Naive thymus-derived CD4-positive, alpha-beta T cell (primary cell): ENCODE data around the gene ITPR1. TPM values are rescaled to one million over a fixed set of nuclear protein-coding genes. Genes with fewer than 3 reads are reported as not detected.

ENCODE experiments used
- ATAC-seq: fragments of 150-1000 bp; cut with Tn5 transposase; 2 replicates; pipeline ENCODE4 v1.10.0; 2021; ENCODE audit warnings: mild to moderate bottlenecking, moderate library complexity
- CTCF ChIA-PET: fragments of 350-600 bp; sonication (Branson Sonifier 250); formaldehyde crosslinking; loops from one replicate; lab custom pipeline; 2021; ENCODE audit warnings: antibody characterized with exemption; lab: Charles Lee
- POLR2A ChIA-PET: fragments of 350-600 bp; sonication (Branson Sonifier 250); formaldehyde crosslinking; loops from one replicate; lab custom pipeline; 2021; ENCODE audit warnings: antibody characterized with exemption, inconsistent platforms; lab: Charles Lee
- DNase-seq, 9 donors: peaks; one replicate each; pipeline versions ENCODE4 v3.0.0 to v3.0.0-alpha.2; 2020 to 2022; ENCODE audit warnings: mixed read lengths in 1 of 9
- H3K27ac ChIP-seq: one replicate; pipeline ENCODE4 v1.7.0; 2013; ENCODE audit warnings: mild to moderate bottlenecking, low read depth, low read length, moderate library complexity
- H3K27me3 ChIP-seq, 2 donors: one replicate each; pipeline ENCODE4 v1.7.0; 2013; ENCODE audit warnings: low read length in 2 of 2, mild to moderate bottlenecking in 2 of 2, moderate library complexity in 2 of 2; ENCODE audit not compliant: control insufficient read depth in 2 of 2, insufficient read depth in 2 of 2
- H3K36me3 ChIP-seq, 3 experiments: 1 replicate in 2 of 3; 2 replicates in 1 of 3; pipeline ENCODE4 v1.7.0; 2013; ENCODE audit warnings: low read length in 3 of 3, mild to moderate bottlenecking in 3 of 3, moderate library complexity in 1 of 3; ENCODE audit not compliant: insufficient read depth in 3 of 3, control insufficient read depth in 2 of 3
- H3K4me1 ChIP-seq, 2 donors: one replicate each; pipeline ENCODE4 v1.7.0; 2013; ENCODE audit warnings: low read length in 2 of 2, mild to moderate bottlenecking in 2 of 2, moderate library complexity in 1 of 2; ENCODE audit not compliant: control insufficient read depth in 2 of 2, insufficient read depth in 2 of 2
- H3K4me3 ChIP-seq: 2 replicates; pipeline ENCODE4 v1.7.0; 2013; ENCODE audit warnings: mild to moderate bottlenecking, low read length
- H3K9me3 ChIP-seq, 3 experiments: 1 replicate in 2 of 3; 2 replicates in 1 of 3; pipeline ENCODE4 v1.7.0; 2013; ENCODE audit warnings: low read length in 3 of 3; ENCODE audit not compliant: control insufficient read depth in 2 of 3
- H3K27ac Mint-ChIP-seq, 9 donors: one replicate each; pipeline ENCODE4 v1.8.0; 2020 to 2022; ENCODE audit warnings: mixed read lengths in 9 of 9, mild to moderate bottlenecking in 8 of 9, moderate library complexity in 5 of 9, inconsistent platforms in 2 of 9
- H3K27me3 Mint-ChIP-seq, 5 donors: one replicate each; pipeline ENCODE4 v1.8.0; 2021 to 2022; ENCODE audit warnings: mixed read lengths in 5 of 5, mild to moderate bottlenecking in 1 of 5
- H3K36me3 Mint-ChIP-seq, 5 donors: one replicate each; pipeline ENCODE4 v1.8.0; 2020 to 2022; ENCODE audit warnings: mixed read lengths in 5 of 5, mild to moderate bottlenecking in 3 of 5, inconsistent platforms in 1 of 5
- H3K4me1 Mint-ChIP-seq, 7 donors: one replicate each; pipeline ENCODE4 v1.8.0; 2020 to 2022; ENCODE audit warnings: mixed read lengths in 7 of 7, mild to moderate bottlenecking in 3 of 7, inconsistent platforms in 1 of 7
- H3K4me3 Mint-ChIP-seq, 10 donors: one replicate each; pipeline ENCODE4 v1.8.0; 2020 to 2022; ENCODE audit warnings: mild to moderate bottlenecking in 10 of 10, mixed read lengths in 10 of 10, moderate library complexity in 6 of 10, inconsistent platforms in 2 of 10
- H3K9me3 Mint-ChIP-seq, 11 donors: one replicate each; pipeline ENCODE4 v1.8.0; 2020 to 2022; ENCODE audit warnings: mixed read lengths in 11 of 11, mild to moderate bottlenecking in 4 of 11, inconsistent platforms in 1 of 11, moderate library complexity in 1 of 11
- intact Hi-C, 2 donors: fragments of 100-400 bp; cut with micrococcal nuclease; formaldehyde crosslinking; loops; one replicate each; pipeline ENCODE4 v1.15.1; 2023
- polyA plus RNA-seq, 2 donors: library from polyadenylated mRNA; unstranded; fragments of 300-500 nt; fragmentation: Illumina TruSeq; gene quantifications; one replicate each; pipeline ENCODE4 v1.2.3, GENCODE V29; 2021
- total RNA-seq, 6 experiments: library from RNA in 5 of 6; stranded (reverse) in 5 of 6; gene quantifications; 1 replicate in 5 of 6; 2 replicates in 1 of 6; pipeline ENCODE4 v1.2.3 and lab custom pipeline; 2021 to 2026

ITPR1 gene
- total and polyA plus RNA-seq, 7 experiments from 2014 or later, result 15.1 to 118 (median 83.8) TPM

DNA sequence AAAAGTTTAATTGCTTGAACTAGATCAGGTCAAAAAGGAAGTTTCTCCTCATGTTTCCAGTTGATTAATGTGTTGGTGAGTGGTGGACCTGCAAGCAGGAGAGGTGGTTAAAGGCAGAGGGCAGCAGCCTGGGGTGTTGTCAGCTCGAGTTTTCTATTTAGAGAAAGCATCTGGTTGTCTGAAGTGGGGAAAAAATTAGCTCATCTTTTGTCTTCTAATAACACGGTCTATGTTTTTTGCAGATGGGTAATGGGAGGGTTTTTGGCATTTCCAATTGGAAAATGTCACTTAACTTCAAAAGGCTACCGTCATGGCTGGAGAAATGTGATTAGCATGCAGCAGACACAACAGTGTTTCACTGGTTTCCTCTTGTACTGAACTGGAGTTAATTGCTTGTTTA, 122.6 kb downstream of the ITPR1 start:
- Histone ChIP-seq H3K36me3 (peaks cover 0 to 5% (median 0%) of the 10 kb centered on the region in 3 experiments), H3K4me1 (no peaks in the 10 kb centered on the region), H3K4me3 (no peak overlapping the region), H3K9me3 (no peaks in the 10 kb centered on the region), H3K27ac (no peak overlapping the region), H3K27me3 (no peaks in the 10 kb centered on the region)
- Mint-ChIP-seq H3K4me3 (peak overlapping the region in 1 of 10 donors; percentile 5), H3K4me1 (peaks cover 0 to 26% (median 17%) of the 10 kb centered on the region in 7 donors), H3K27ac (no peak overlapping the region), H3K27me3 (no peaks in the 10 kb centered on the region), H3K36me3 (peaks cover 0 to 28% (median 10%) of the 10 kb centered on the region in 5 donors), H3K9me3 (peaks cover 0 to 5% (median under 1%) of the 10 kb centered on the region in 11 donors)
- intact Hi-C loops, result no loop called here
- POLR2A ChIA-PET, result interaction anchor here (0.6 kb wide), 1 partner anchor 1034 kb away, joined by 3 read pairs; no protein-coding TSS in a partner anchor
- CTCF ChIA-PET, result interaction anchor here (0.6 kb wide), 1 partner anchor 266 kb away, joined by 3 read pairs; no protein-coding TSS in a partner anchor
- ATAC-seq (no peak), DNase-seq (no peak)

- H3K36me3 Mint-ChIP-seq, result peaks cover 4 to 21% (median 16%) of the 10 kb centered on the region in 5 donors
- H3K9me3 Mint-ChIP-seq, result peaks cover 0 to 11% (median 4%) of the 10 kb centered on the region in 11 donors
- no peak for ATAC-seq
- POLR2A ChIA-PET, result interaction anchor here (0.7 kb wide), 1 partner anchor 272 kb away, joined by 3 read pairs; no protein-coding TSS in a partner anchor
- no peak for DNase-seq
- intact Hi-C loops, result no loop called here
- no peak overlapping the region for H3K4me3 Mint-ChIP-seq
- H3K27ac Mint-ChIP-seq, result peak overlapping the region in 1 of 9 donors; percentile 77
- Histone ChIP-seq H3K36me3 (peaks cover 0 to 21% (median 0%) of the 10 kb centered on the region in 3 experiments), H3K27me3 (no peaks in the 10 kb centered on the region), H3K9me3 (no peaks in the 10 kb centered on the region), H3K27ac (no peak overlapping the region), H3K4me3 (no peak overlapping the region), H3K4me1 (no peaks in the 10 kb centered on the region)
- no peaks in the 10 kb centered on the region for H3K27me3 Mint-ChIP-seq
- CTCF ChIA-PET, result no interaction called here
- peaks cover 0 to 13% (median 12%) of the 10 kb centered on the region in 7 donors for H3K4me1 Mint-ChIP-seq
Observed at GRCh38 chr3:4623421-4623999, 130.4 kb downstream of the ITPR1 start.

DNA sequence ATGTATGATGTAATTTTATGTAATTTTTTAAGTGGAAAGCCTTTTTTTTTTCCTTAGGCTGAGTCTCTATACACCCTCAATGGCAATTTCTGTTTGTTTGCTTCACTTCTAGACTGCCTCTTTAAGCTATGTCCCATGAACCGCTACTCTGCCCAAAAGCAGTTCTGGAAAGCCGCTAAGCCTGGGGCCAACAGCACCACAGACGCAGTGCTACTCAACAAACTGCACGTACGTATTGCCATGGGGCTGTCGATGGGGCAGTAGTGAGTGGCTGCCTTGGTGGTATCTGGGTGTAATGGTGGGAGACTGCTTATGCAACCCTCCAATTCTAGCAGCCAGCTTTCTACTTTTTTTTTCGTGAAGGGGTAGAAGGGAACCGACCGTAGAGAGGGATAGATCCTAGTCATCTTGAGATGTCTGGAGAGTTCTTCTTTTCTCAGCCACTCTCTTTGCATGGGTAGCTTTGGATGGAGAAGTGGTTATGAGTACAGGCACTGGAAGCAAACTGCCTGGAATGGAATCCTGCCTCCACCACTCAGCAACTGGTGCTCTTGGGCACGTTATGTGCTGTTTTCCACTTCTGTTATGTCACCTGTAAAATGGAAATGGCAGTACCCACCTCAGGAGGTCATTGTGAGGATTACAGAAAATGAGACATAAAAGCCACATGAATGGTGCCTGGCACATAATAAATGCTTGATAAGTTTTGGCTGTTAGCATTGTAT, 134.7 kb downstream of the ITPR1 start:
- Histone ChIP-seq H3K27me3 (no peaks in the 10 kb centered on the region), H3K4me3 (no peak overlapping the region), H3K9me3 (no peaks in the 10 kb centered on the region), H3K27ac (no peak overlapping the region), H3K4me1 (no peaks in the 10 kb centered on the region), H3K36me3 (peaks cover 0 to 12% (median 0%) of the 10 kb centered on the region in 3 experiments)
- ATAC-seq (no peak), DNase-seq (no peak)
- no peak overlapping the region for H3K4me3 Mint-ChIP-seq
- ChIA-PET POLR2A (no interaction called here), CTCF (interaction anchor here (0.7 to 7.9 kb wide), 2 partner anchors 15 to 276 kb away, joined by 4 to 79 read pairs; no protein-coding TSS in a partner anchor)
- H3K9me3 Mint-ChIP-seq, result no peaks in the 10 kb centered on the region
- H3K36me3 Mint-ChIP-seq, result peaks cover 0 to 5% (median 4%) of the 10 kb centered on the region in 5 donors
- no peaks in the 10 kb centered on the region for H3K27me3 Mint-ChIP-seq
- peaks cover 0 to 6% (median 3%) of the 10 kb centered on the region in 7 donors for H3K4me1 Mint-ChIP-seq
- H3K27ac Mint-ChIP-seq, result peak overlapping the region in 3 of 9 donors; percentile 16 to 60 (median 38)
- intact Hi-C loops, result no loop called here

GRCh38 chr3:4629095-4630007, 136.2 kb downstream of the ITPR1 start:
- ChIA-PET POLR2A (interaction anchor here (0.7 to 0.9 kb wide), 2 partner anchors 135 to 278 kb away, joined by 3 read pairs; no protein-coding TSS in a partner anchor), CTCF (interaction anchor here (0.8 to 7.9 kb wide), 3 partner anchors 13 to 288 kb away, joined by 3 to 79 read pairs (median 3); no protein-coding TSS in a partner anchor)
- peaks cover 0 to 12% (median 0%) of the 10 kb centered on the region in 3 experiments for H3K36me3 ChIP-seq
- Mint-ChIP-seq H3K36me3 (peaks cover 0 to 5% (median 0%) of the 10 kb centered on the region in 5 donors), H3K27me3 (no peaks in the 10 kb centered on the region), H3K4me1 (peaks cover 7 to 13% (median 7%) of the 10 kb centered on the region in 7 donors), H3K27ac (peak overlapping the region in 4 of 9 donors; percentile 28 to 86 (median 40)), H3K4me3 (no peak overlapping the region), H3K9me3 (no peaks in the 10 kb centered on the region)
- no peaks in the 10 kb centered on the region for H3K27me3 ChIP-seq
- no peak overlapping the region for H3K27ac ChIP-seq
- no peak for DNase-seq
- intact Hi-C loops, result loop anchor here (5.0 kb wide), 4 partner anchors 112 to 1427 kb away; partner anchors contain the start of gene SETMAR (in 1 of the 2)
- H3K4me1 ChIP-seq, result no peaks in the 10 kb centered on the region
- no peaks in the 10 kb centered on the region for H3K9me3 ChIP-seq
- no peak for ATAC-seq
- H3K4me3 ChIP-seq, result no peak overlapping the region

DNA sequence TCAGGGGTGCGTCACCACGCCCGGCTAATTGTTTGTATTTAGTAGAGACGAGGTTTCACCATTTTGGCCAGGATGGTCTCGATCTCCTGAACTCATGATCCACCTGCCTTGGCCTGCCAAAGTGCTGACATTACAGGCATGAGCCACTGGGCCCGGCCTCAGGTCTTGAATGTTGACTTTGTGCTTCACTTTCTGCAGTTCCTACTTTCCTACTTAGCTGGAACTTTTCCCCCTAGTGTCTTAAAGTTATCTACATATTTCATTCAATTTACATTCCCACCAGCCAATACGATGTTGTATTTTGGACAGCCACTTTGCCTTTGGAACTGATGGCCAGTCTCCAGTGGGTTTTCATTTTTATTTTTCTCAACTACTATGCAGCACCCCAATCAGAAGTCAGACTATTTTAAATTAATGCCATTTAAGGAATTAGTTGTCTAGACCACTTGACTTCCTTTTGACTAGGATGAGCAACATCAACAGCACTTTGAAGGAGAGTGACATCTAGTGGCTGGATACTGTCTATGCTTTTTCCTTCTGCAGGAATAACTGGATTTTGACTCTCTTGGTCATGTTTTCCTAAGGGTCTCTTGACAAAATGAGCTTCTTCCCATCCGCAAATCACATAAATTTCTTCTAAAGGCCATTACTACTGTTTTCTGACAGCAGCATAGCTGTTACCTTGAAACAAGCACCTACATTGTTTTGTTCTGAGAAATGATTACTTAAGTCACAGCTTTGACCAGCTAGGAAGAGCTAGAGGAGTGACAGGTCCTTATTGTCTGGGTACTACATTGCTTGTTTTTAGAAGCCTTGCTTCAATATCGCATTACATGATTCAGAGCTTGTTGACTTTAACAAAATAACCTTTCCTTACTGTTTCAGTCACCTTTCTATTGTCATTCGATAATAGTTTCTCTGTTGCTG, 140.2 kb downstream of the ITPR1 start:
- peak in 6 of 9 donors; percentile 24 to 57 (median 44) for DNase-seq
- peak overlapping the region in 5 of 9 donors; percentile 1 to 53 (median 43) for H3K27ac Mint-ChIP-seq

More for the DNA sequence above, 140.2 kb downstream of the ITPR1 start:
- no peaks in the 10 kb centered on the region for H3K27me3 ChIP-seq
- no peaks in the 10 kb centered on the region for H3K4me1 ChIP-seq
- H3K4me1 Mint-ChIP-seq, result peaks cover 6 to 9% (median 7%) of the 10 kb centered on the region in 7 donors
- peaks cover 0 to 5% (median 0%) of the 10 kb centered on the region in 5 donors for H3K36me3 Mint-ChIP-seq
- peaks cover 0 to 10% (median 0%) of the 10 kb centered on the region in 3 experiments for H3K36me3 ChIP-seq
- no peaks in the 10 kb centered on the region for H3K27me3 Mint-ChIP-seq
- ChIA-PET CTCF (interaction anchor here (0.5 to 7.9 kb wide), 19 partner anchors 8 to 1338 kb away, joined by 3 to 79 read pairs (median 4); partner anchors contain the start of gene SUMF1), POLR2A (interaction anchor here (0.7 to 0.8 kb wide), 3 partner anchors 23 to 283 kb away, joined by 3 read pairs; no protein-coding TSS in a partner anchor)
- H3K27ac ChIP-seq, result no peak overlapping the region
- H3K9me3 ChIP-seq, result no peaks in the 10 kb centered on the region
- H3K9me3 Mint-ChIP-seq, result no peaks in the 10 kb centered on the region
- intact Hi-C loops, result loop anchor here (1.0 to 5.0 kb wide), 10 partner anchors 114 to 1431 kb away; partner anchors contain the start of genes ITPR1 (in 1 of the 2), SETMAR (in 1 of the 2) and SUMF1 (in 1 of the 2)
- H3K4me3 Mint-ChIP-seq, result no peak overlapping the region
- peak; percentile 80 for ATAC-seq
- no peak overlapping the region for H3K4me3 ChIP-seq
